HepG2 (cell line): Measurements from ENCODE around the gene XPO5. TPM values are rescaled to one million over a fixed set of nuclear protein-coding genes. Genes with fewer than 3 reads are reported as not detected.

ENCODE experiments used
- ATF3 ChIP-seq: sonication (generic); formaldehyde crosslinking; IDR thresholded peaks from 2 replicates; pipeline ENCODE4 v1.4.0; 2020; ENCODE audit warnings: missing genetic modification reagents
- CENPBD1 ChIP-seq: sonication (generic); formaldehyde crosslinking; IDR thresholded peaks from 2 replicates; pipeline ENCODE4 v1.8.0; 2022; ENCODE audit warnings: missing genetic modification reagents, low read depth, mild to moderate bottlenecking, borderline replicate concordance
- EZH2 ChIP-seq: conservative IDR thresholded peaks from 2 replicates; pipeline ENCODE4 v1.6.1; 2012; ENCODE audit warnings: mild to moderate bottlenecking, low read depth, low read length, moderate library complexity
- GABPA ChIP-seq, 2 experiments: IDR thresholded peaks; 2 replicates each; pipeline ENCODE4 v1.6.1; 2011 to 2016; ENCODE audit warnings: low read depth in 2 of 2, low read length in 1 of 2, missing biosample characterization in 1 of 2, missing genetic modification characterization in 1 of 2
- GABPB1 ChIP-seq: IDR thresholded peaks from 2 replicates; pipeline ENCODE4 v1.6.1; 2016; ENCODE audit warnings: mild to moderate bottlenecking, missing genetic modification reagents, moderate library complexity, missing compliant biosample characterization
- GPBP1L1 ChIP-seq: sonication (generic); formaldehyde crosslinking; IDR thresholded peaks from 2 replicates; pipeline ENCODE4 v1.5.0; 2020; ENCODE audit warnings: mild to moderate bottlenecking, missing genetic modification reagents
- HDAC6 ChIP-seq: fragments of 200-600 bp; sonication (generic); IDR thresholded peaks from 2 replicates; pipeline ENCODE4 v1.7.0; 2017; ENCODE audit warnings: mild to moderate bottlenecking, antibody characterized with exemption, low read length, low read depth
- HOXA3 ChIP-seq: sonication (generic); formaldehyde crosslinking; IDR thresholded peaks from 2 replicates; pipeline ENCODE4 v1.5.0; 2020; ENCODE audit warnings: missing genetic modification reagents
- KAT2B ChIP-seq: fragments of 150-350 bp; IDR thresholded peaks from 2 replicates; pipeline ENCODE4 v1.6.1; 2014; ENCODE audit warnings: low read depth, low read length, borderline replicate concordance
- KLF6 ChIP-seq: IDR thresholded peaks from 2 replicates; pipeline ENCODE4 v1.8.0; 2016; ENCODE audit warnings: missing biosample characterization, missing genetic modification reagents
- MAX ChIP-seq: IDR thresholded peaks from 2 replicates; pipeline ENCODE4 v1.6.1; 2012; ENCODE audit warnings: inconsistent platforms
- PCBP1 ChIP-seq: fragments of 200-400 bp; formaldehyde crosslinking; IDR thresholded peaks from 2 replicates; pipeline ENCODE4 v1.6.1; 2017; ENCODE audit warnings: mild to moderate bottlenecking, low read depth, low read length, borderline replicate concordance
- POGZ ChIP-seq: sonication (generic); formaldehyde crosslinking; IDR thresholded peaks from 2 replicates; pipeline ENCODE4 v1.4.0; 2020; ENCODE audit warnings: mild to moderate bottlenecking, missing genetic modification reagents
- RXRA ChIP-seq: sonication (generic); formaldehyde crosslinking; IDR thresholded peaks from 2 replicates; pipeline ENCODE4 v1.5.1; 2020; ENCODE audit warnings: missing genetic modification reagents
- SMARCC2 ChIP-seq: fragments of 450-650 bp; IDR thresholded peaks from 2 replicates; pipeline ENCODE4 v1.6.1; 2017; ENCODE audit warnings: antibody characterized with exemption, mild to moderate bottlenecking
- ZBTB21 ChIP-seq: sonication (generic); formaldehyde crosslinking; IDR thresholded peaks from 2 replicates; pipeline ENCODE4 v1.4.0; 2020; ENCODE audit warnings: missing genetic modification reagents
- ZBTB44 ChIP-seq: sonication (generic); formaldehyde crosslinking; IDR thresholded peaks from 2 replicates; pipeline ENCODE4 v1.4.0; 2020; ENCODE audit warnings: missing genetic modification reagents
- ZFP41 ChIP-seq: sonication (generic); formaldehyde crosslinking; IDR thresholded peaks from 2 replicates; pipeline ENCODE4 v1.4.0; 2020; ENCODE audit warnings: mild to moderate bottlenecking, missing genetic modification reagents, borderline replicate concordance
- ZNF121 ChIP-seq: sonication (generic); formaldehyde crosslinking; IDR thresholded peaks from 2 replicates; pipeline ENCODE4 v1.5.0; 2020; ENCODE audit warnings: mild to moderate bottlenecking, missing genetic modification reagents
- ZNF510 ChIP-seq: sonication (generic); formaldehyde crosslinking; IDR thresholded peaks from 2 replicates; pipeline ENCODE4 v1.4.0; 2020; ENCODE audit warnings: low read depth, mild to moderate bottlenecking, missing genetic modification reagents
- ZNF556 ChIP-seq: sonication (generic); formaldehyde crosslinking; IDR thresholded peaks from 2 replicates; pipeline ENCODE4 v1.4.0; 2020; ENCODE audit warnings: mild to moderate bottlenecking, missing genetic modification reagents, borderline replicate concordance
- ZNF558 ChIP-seq: sonication (generic); formaldehyde crosslinking; IDR thresholded peaks from 2 replicates; pipeline ENCODE4 v1.9.0; 2022; ENCODE audit warnings: mild to moderate bottlenecking, missing genetic modification reagents, borderline replicate concordance
- ZNF7 ChIP-seq: IDR thresholded peaks from 2 replicates; pipeline ENCODE4 v1.6.1; 2016; ENCODE audit warnings: missing biosample characterization, missing genetic modification reagents
- ZNF782 ChIP-seq: sonication (generic); formaldehyde crosslinking; IDR thresholded peaks from 2 replicates; pipeline ENCODE4 v1.4.0; 2020; ENCODE audit warnings: missing genetic modification reagents, mild to moderate bottlenecking, borderline replicate concordance
- polyA plus RNA-seq, 8 experiments: library from polyadenylated mRNA; depleted of rRNA in 3 of 8; stranded (reverse) in 7 of 8; unstranded in 1 of 8; fragments of >200 nt; fragmentation: Illumina TruSeq in 4 of 8; extraction: Trizol in 4 of 8; gene quantifications; 2 replicates each; pipeline versions ENCODE4 v1.2.1 to v1.2.3, GENCODE V29; 2011 to 2016; ENCODE audit warnings: low read depth in 4 of 8, missing spikeins in 1 of 8, mixed read lengths in 1 of 8; ENCODE audit not compliant: insufficient read depth in 1 of 8
- total RNA-seq, 5 experiments: library from RNA; depleted of rRNA; stranded (reverse); fragments of >200 nt; fragmentation: Illumina TruSeq; extraction: Trizol; gene quantifications; 2 replicates each; pipeline ENCODE4 v1.2.3, GENCODE V29; 2016; ENCODE audit warnings: low read depth in 1 of 5

XPO5 gene
- total and polyA plus RNA-seq, 2 of the 13 experiments (the other 11 are each of a cell fraction or from before 2014, with no cell fraction given): 52.2 to 68.0 TPM

- no peak for TF ChIP-seq GPBP1L1
- no peak for TF ChIP-seq SMARCC2
- TF ChIP-seq HOXA3 (CRISPR knock-in tag): no peak; the same call in 1 of the 2 replicates
- peak; percentile 27; the same call in 1 of the 2 replicates for TF ChIP-seq RXRA (CRISPR knock-in tag)
- no peak for TF ChIP-seq CENPBD1 (CRISPR knock-in tag)
- no peak for TF ChIP-seq ZBTB44 (CRISPR knock-in tag)
- peak; percentile 35; the same call in 1 of the 2 replicates for TF ChIP-seq MAX
- TF ChIP-seq PCBP1: no peak
- no peak for TF ChIP-seq ZNF121
- no peak for TF ChIP-seq KAT2B
- no peak for TF ChIP-seq EZH2
- TF ChIP-seq ZFP41: no peak
- no peak for TF ChIP-seq ZBTB21
- no peak for TF ChIP-seq POGZ (CRISPR knock-in tag)
- no peak for TF ChIP-seq ZNF558 (CRISPR knock-in tag)
- TF ChIP-seq KLF6 (CRISPR knock-in tag): no peak
- TF ChIP-seq ZNF782 (CRISPR knock-in tag): no peak
- no peak for TF ChIP-seq HDAC6
- TF ChIP-seq GABPB1 (CRISPR knock-in tag): no peak
- no peak for TF ChIP-seq ZNF7 (CRISPR knock-in tag)
- no peak for TF ChIP-seq GABPA (IDR thresholded peaks at IDR 0.05; ENCODE audit: low read depth, low read length)
- 0 out of 2 replicates have a peak, but pooled peaks have one; percentile 29 for TF ChIP-seq GABPA (CRISPR knock-in tag; IDR thresholded peaks at IDR 0.05; ENCODE audit: low read depth)
- TF ChIP-seq ZNF510 (CRISPR knock-in tag): no peak
- no peak for TF ChIP-seq ZNF556 (CRISPR knock-in tag)
- TF ChIP-seq ATF3 (CRISPR knock-in tag): no peak
Measured at GRCh38 chr6:43488667-43489276, 87.1 kb downstream of the XPO5 start (continued).
